Neutrophil (primary cell): ENCODE results near the gene LITAF.
"Not testable (repeated sequence)": the region's sequence is repeated elsewhere in the genome, so short reads cannot be mapped to it uniquely, and the experiment has no call there.

Source experiments
- H3K27ac ChIP-seq: fragments of 200-600 bp; sonication (generic); 2 replicates; pipeline ENCODE4 v1.5.1; 2016; ENCODE audit warnings: mild to moderate bottlenecking, moderate library complexity
- H3K27me3 ChIP-seq: fragments of 200-600 bp; sonication (generic); 2 replicates; pipeline ENCODE4 v1.6.0; 2016; ENCODE audit warnings: mild to moderate bottlenecking
- H3K36me3 ChIP-seq: fragments of 200-600 bp; sonication (generic); 2 replicates; pipeline ENCODE4 v1.5.1; 2017
- H3K4me1 ChIP-seq, 2 experiments: fragments of 200-600 bp in 1 of 2; sonication (generic) in 1 of 2; 1 replicate in 1 of 2; 2 replicates in 1 of 2; pipeline versions ENCODE4 v1.5.1 to v1.6.1; 2013 to 2016; ENCODE audit warnings: low read depth in 1 of 2, low read length in 1 of 2, mild to moderate bottlenecking in 1 of 2, moderate library complexity in 1 of 2; ENCODE audit not compliant: control insufficient read depth in 1 of 2, insufficient read depth in 1 of 2
- H3K4me3 ChIP-seq, 2 experiments: fragments of 200-600 bp in 1 of 2; sonication (generic) in 1 of 2; 1 replicate in 1 of 2; 2 replicates in 1 of 2; pipeline ENCODE4 v1.5.1; 2013 to 2016; ENCODE audit warnings: low read depth in 1 of 2, low read length in 1 of 2, mild to moderate bottlenecking in 1 of 2, moderate library complexity in 1 of 2
- H3K9me3 ChIP-seq: fragments of 200-600 bp; sonication (generic); 2 replicates; pipeline ENCODE4 v1.5.1; 2016
- CTCF ChIP-seq: fragments of 200-600 bp; sonication (generic); IDR thresholded peaks from 2 replicates; pipeline ENCODE4 v1.5.1; 2016; ENCODE audit warnings: antibody characterized with exemption

LITAF gene

DNA sequence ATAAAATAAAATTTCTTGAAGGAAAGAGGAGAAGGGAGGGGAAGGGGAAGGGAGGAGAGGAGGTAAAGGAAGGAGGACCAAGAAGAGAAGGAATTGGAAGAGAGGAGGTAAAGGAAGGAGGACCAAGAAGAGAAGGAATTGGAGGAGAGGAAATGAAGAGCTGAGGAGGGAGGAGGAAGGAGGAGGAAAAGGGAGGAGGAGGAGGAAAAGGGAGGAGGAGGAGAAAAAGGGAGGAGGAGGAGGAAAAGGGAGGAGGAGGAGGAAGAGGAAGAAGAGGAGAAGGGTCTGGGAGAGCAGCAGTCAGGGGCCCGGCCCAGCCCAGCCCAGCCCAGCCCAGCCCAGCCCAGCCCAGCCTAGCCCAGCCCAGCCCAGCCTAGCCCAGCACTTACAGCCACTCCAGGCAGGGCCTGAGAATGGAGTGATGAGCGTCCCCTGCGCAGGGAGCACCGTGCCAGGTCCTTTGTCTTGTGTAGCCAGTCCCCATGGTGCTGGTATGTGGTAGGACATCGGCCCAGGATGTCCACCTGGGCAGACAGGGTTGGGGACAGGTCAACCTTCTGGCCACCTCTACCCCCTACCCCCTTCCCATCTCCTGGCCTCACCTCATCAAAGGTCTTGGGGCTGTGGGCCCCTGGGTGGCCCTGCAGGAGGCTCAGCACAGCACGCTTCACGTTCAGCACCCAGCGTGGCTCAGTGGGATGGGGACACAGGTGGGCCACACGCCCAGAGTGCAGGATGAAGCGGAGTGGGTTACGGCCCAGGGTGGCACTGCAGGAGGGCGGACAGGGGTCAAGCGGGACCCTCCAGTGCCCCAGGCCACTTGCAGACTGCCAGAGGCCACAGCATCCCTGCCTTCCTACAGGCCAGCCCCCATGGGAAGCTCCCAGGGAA, 70.9 kb downstream of the LITAF start:
- Histone ChIP-seq H3K9me3 (no peaks in the 10 kb centered on the region), H3K27me3 (no peaks in the 10 kb centered on the region), H3K4me3 (no peak overlapping the region), H3K4me1 (no peaks in the 10 kb centered on the region), H3K27ac (no peak overlapping the region), H3K36me3 (no peaks in the 10 kb centered on the region)
- TF ChIP-seq CTCF, result no peak

DNA sequence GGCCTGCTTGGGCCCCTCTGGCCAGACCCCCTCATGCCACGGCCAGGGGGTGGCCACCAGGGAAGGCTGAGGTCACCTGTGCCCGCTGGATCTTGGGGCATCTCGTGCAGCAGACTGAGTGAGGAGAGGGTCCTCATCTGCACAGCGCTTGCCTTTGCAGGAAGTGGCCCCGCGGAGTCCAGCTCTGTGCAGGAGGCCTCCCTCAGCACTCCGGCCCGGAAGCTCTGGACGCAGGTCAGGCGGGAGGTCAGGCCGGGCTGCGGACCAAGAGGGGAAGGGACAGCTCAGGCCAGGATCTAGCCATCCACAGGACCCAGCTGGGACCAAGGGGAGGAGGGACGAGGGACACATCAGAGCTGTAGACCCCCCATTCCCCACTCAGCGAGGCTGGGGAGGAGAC, 72.4 kb downstream of the LITAF start:
- H3K36me3 ChIP-seq, result no peaks in the 10 kb centered on the region
- H3K27me3 ChIP-seq, result no peaks in the 10 kb centered on the region
- no peaks in the 10 kb centered on the region for H3K4me1 ChIP-seq
- no peak overlapping the region for H3K27ac ChIP-seq
- no peak overlapping the region for H3K4me3 ChIP-seq
- no peak for TF ChIP-seq CTCF
- no peaks in the 10 kb centered on the region for H3K9me3 ChIP-seq

DNA sequence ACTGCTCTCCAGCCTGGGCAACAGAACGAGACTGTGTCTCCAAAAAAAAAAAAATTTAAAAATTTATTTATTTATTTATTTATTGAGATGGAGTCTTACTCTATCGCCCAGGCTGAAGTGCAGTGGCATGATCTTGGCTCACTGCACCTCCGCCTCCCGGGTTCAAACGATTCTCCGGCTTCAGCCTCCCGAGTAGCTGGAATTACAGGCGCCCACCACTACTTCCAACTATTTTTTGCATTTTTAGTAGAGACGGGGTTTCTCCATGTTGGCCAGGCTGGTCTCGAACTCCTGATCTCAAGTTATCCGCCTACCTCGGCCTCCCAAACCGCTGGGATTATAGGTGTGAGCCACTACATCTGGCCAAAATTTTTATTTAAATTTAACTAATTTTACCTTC, 73.4 kb downstream of the LITAF start:
- H3K27me3 ChIP-seq, H3K36me3 ChIP-seq, H3K4me3 ChIP-seq, H3K4me1 ChIP-seq, H3K27ac ChIP-seq, H3K9me3 ChIP-seq: not testable (repeated sequence)

GRCh38 chr16:11511801-11512200, 74.9 kb downstream of the LITAF start:
- no peak overlapping the region for H3K4me3 ChIP-seq

DNA sequence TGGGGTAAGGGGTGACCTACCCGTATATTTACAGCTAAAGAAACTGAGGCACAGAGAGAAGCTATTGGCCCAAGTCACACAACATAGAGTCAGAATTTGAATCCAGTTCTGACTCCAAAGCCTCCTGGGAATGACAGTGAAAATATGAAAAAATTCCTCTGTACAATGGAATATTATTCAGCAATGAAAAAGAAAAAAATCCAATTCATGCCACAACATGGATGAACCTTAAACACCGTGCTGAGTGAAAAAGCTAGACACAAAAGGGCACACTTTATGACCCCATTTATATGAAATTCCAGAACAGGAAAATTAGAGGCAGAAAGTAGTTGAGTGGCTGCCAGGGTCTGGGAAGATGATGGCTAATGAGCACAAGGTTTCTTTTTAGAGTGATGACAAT, 75.4 kb downstream of the LITAF start:
- no peak for TF ChIP-seq CTCF
- no peak overlapping the region for H3K4me3 ChIP-seq
- no peaks in the 10 kb centered on the region for H3K27me3 ChIP-seq
- H3K9me3 ChIP-seq, result no peaks in the 10 kb centered on the region
- H3K27ac ChIP-seq, result no peak overlapping the region
- peaks cover 9% of the 10 kb centered on the region in 2 experiments for H3K4me1 ChIP-seq
- H3K36me3 ChIP-seq, result peaks cover 16% of the 10 kb centered on the region

More at GRCh38 chr16:11511801-11512200, 74.9 kb downstream of the LITAF start:
- Histone ChIP-seq H3K36me3 (peaks cover 16% of the 10 kb centered on the region), H3K27me3 (no peaks in the 10 kb centered on the region), H3K4me1 (peaks cover 4 to 5% of the 10 kb centered on the region in 2 experiments), H3K27ac (no peak overlapping the region), H3K9me3 (no peaks in the 10 kb centered on the region)
- TF ChIP-seq CTCF, result no peak

- H3K4me1 ChIP-seq, result peaks cover 9% of the 10 kb centered on the region in 2 experiments
- no peaks in the 10 kb centered on the region for H3K9me3 ChIP-seq
- no peak for TF ChIP-seq CTCF
- no peak overlapping the region for H3K4me3 ChIP-seq
- no peaks in the 10 kb centered on the region for H3K27me3 ChIP-seq
- peaks cover 16% of the 10 kb centered on the region for H3K36me3 ChIP-seq
- no peak overlapping the region for H3K27ac ChIP-seq
Measured at GRCh38 chr16:11510178-11510973, 76.3 kb downstream of the LITAF start.
